WTC11 (cell line): Measurements from ENCODE around the gene EREG.

Experiments
- ATF3 ChIP-seq: sonication (generic); formaldehyde crosslinking; conservative IDR thresholded peaks from 2 replicates; pipeline ENCODE4 v1.8.1; 2022; ENCODE audit warnings: mild to moderate bottlenecking, missing genetic modification reagents
- CREB1 ChIP-seq: sonication (generic); formaldehyde crosslinking; IDR thresholded peaks from 2 replicates; pipeline ENCODE4 v1.8.0; 2023; ENCODE audit warnings: mild to moderate bottlenecking, missing genetic modification reagents
- E2F4 ChIP-seq: sonication (generic); formaldehyde crosslinking; IDR thresholded peaks from 2 replicates; pipeline ENCODE4 v1.8.1; 2022; ENCODE audit warnings: low read depth, mild to moderate bottlenecking, moderate library complexity, missing genetic modification reagents, borderline replicate concordance
- NR2C2 ChIP-seq: sonication (generic); formaldehyde crosslinking; IDR thresholded peaks from 2 replicates; pipeline ENCODE4 v1.8.0; 2022; ENCODE audit warnings: mild to moderate bottlenecking, missing genetic modification reagents
- TCF7 ChIP-seq: sonication (generic); formaldehyde crosslinking; IDR thresholded peaks from 2 replicates; pipeline ENCODE4 v1.8.0; 2022; ENCODE audit warnings: mild to moderate bottlenecking, low read depth, missing genetic modification reagents, moderate library complexity
- TF ChIP-seq, protein P1 (sequence below): sonication (generic); formaldehyde crosslinking; IDR thresholded peaks from 2 replicates; pipeline ENCODE4 v1.8.0; 2023; ENCODE audit warnings: missing genetic modification reagents, mild to moderate bottlenecking, borderline replicate concordance
- TF ChIP-seq, protein P2 (sequence below): fragments of 200-600 bp; IDR thresholded peaks from 2 replicates; pipeline ENCODE4 v1.8.0; 2022; ENCODE audit warnings: antibody characterized with exemption

DNA sequence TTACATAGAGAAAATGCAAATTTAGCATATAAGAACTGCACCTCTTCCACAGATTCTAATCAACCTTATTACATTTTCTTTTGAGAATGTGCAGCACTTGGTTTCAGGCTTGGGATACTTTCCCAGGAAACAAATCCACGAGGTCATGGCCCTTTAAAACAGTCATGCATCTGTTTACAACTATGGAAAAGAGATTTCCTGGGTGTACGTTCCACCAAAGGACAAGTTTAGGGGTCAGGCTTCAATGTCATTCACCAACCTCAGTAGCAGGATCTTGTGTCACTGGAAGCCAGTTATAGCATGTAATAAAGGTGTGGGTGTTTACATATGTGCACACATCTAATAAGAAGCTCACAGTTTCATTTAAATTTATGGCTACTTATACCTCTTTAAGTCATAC is 30.7 kb downstream of the EREG start:
- TF ChIP-seq E2F4 (CRISPR knock-in tag) (no peak), CREB1 (CRISPR knock-in tag) (no peak), ATF3 (CRISPR knock-in tag) (no peak), NR2C2 (CRISPR knock-in tag) (no peak), TCF7 (CRISPR knock-in tag) (no peak)
- TF ChIP-seq, protein P1, sequence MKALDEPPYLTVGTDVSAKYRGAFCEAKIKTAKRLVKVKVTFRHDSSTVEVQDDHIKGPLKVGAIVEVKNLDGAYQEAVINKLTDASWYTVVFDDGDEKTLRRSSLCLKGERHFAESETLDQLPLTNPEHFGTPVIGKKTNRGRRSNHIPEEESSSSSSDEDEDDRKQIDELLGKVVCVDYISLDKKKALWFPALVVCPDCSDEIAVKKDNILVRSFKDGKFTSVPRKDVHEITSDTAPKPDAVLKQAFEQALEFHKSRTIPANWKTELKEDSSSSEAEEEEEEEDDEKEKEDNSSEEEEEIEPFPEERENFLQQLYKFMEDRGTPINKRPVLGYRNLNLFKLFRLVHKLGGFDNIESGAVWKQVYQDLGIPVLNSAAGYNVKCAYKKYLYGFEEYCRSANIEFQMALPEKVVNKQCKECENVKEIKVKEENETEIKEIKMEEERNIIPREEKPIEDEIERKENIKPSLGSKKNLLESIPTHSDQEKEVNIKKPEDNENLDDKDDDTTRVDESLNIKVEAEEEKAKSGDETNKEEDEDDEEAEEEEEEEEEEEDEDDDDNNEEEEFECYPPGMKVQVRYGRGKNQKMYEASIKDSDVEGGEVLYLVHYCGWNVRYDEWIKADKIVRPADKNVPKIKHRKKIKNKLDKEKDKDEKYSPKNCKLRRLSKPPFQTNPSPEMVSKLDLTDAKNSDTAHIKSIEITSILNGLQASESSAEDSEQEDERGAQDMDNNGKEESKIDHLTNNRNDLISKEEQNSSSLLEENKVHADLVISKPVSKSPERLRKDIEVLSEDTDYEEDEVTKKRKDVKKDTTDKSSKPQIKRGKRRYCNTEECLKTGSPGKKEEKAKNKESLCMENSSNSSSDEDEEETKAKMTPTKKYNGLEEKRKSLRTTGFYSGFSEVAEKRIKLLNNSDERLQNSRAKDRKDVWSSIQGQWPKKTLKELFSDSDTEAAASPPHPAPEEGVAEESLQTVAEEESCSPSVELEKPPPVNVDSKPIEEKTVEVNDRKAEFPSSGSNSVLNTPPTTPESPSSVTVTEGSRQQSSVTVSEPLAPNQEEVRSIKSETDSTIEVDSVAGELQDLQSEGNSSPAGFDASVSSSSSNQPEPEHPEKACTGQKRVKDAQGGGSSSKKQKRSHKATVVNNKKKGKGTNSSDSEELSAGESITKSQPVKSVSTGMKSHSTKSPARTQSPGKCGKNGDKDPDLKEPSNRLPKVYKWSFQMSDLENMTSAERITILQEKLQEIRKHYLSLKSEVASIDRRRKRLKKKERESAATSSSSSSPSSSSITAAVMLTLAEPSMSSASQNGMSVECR: no peak
- TF ChIP-seq, protein P2, sequence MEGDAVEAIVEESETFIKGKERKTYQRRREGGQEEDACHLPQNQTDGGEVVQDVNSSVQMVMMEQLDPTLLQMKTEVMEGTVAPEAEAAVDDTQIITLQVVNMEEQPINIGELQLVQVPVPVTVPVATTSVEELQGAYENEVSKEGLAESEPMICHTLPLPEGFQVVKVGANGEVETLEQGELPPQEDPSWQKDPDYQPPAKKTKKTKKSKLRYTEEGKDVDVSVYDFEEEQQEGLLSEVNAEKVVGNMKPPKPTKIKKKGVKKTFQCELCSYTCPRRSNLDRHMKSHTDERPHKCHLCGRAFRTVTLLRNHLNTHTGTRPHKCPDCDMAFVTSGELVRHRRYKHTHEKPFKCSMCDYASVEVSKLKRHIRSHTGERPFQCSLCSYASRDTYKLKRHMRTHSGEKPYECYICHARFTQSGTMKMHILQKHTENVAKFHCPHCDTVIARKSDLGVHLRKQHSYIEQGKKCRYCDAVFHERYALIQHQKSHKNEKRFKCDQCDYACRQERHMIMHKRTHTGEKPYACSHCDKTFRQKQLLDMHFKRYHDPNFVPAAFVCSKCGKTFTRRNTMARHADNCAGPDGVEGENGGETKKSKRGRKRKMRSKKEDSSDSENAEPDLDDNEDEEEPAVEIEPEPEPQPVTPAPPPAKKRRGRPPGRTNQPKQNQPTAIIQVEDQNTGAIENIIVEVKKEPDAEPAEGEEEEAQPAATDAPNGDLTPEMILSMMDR: no peak
